Suprapubic skin (tissue), 4 donors: Measurements from ENCODE around the gene FAM3B.

Experiments
- CTCF ChIP-seq, 2 donors: fragments of 200-600 bp in 1 of 2; fragments of 450-650 bp in 1 of 2; sonication (generic) in 1 of 2; IDR thresholded peaks; one replicate each; pipeline ENCODE4 v1.5.1; 2016 to 2019; ENCODE audit warnings: antibody characterized with exemption in 2 of 2, mild to moderate bottlenecking in 1 of 2, moderate library complexity in 1 of 2
- EP300 ChIP-seq: sonication (generic); formaldehyde crosslinking; IDR thresholded peaks from one replicate; pipeline ENCODE4 v1.6.1; 2017; ENCODE audit warnings: antibody characterized with exemption
- POLR2A ChIP-seq, 2 donors: fragments of 450-650 bp; IDR thresholded peaks; one replicate each; pipeline ENCODE4 v1.6.1; 2017; ENCODE audit warnings: antibody characterized with exemption in 2 of 2, mild to moderate bottlenecking in 2 of 2, moderate library complexity in 2 of 2
- POLR2AphosphoS5 ChIP-seq, 3 donors: sonication (generic); formaldehyde crosslinking; IDR thresholded peaks; one replicate each; pipeline ENCODE4 v1.6.1; 2017; ENCODE audit warnings: antibody characterized with exemption in 3 of 3

DNA sequence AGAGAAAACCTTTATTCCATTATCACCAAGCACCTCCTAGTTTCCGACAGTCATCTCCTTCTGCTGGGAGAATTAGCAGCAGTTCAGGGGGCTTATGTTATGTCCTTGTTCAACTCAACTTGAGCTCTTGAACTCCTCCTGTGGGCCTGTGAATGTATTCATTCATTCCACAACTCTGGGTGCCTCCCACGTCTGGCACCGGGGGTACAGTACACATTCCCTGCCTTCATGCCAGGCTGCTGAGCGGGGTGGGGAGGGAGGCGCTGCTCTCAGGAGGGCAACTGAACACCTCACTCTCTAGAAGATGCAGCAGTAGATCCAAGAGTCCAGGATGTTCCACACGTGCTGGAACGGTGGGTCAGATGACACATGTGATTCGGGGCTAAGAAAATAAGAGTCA lies 40.9 kb downstream of the FAM3B start:
- no peak for TF ChIP-seq POLR2AphosphoS5 (IDR thresholded peaks at IDR 0.05)
- TF ChIP-seq POLR2A (IDR thresholded peaks at IDR 0.05), result no peak
- TF ChIP-seq EP300, result no peak
- TF ChIP-seq CTCF (IDR thresholded peaks at IDR 0.05), result no peak
